Measurements from ENCODE around the gene AKAP13.

Gene AKAP13

GRCh38 chr15:85621094-85621493 lies 240.7 kb downstream of the AKAP13 start:
- no peak for DNase-seq (ENCODE audit: low read depth in 2 of 2)

GRCh38 chr15:85622221-85622831 lies 241.9 kb downstream of the AKAP13 start:
- no peak for DNase-seq (ENCODE audit: low read depth in 2 of 2)

- no peak for DNase-seq (ENCODE audit: low read depth in 2 of 2)
Observed at GRCh38 chr15:85623315-85624049, 243.1 kb downstream of the AKAP13 start.

DNA sequence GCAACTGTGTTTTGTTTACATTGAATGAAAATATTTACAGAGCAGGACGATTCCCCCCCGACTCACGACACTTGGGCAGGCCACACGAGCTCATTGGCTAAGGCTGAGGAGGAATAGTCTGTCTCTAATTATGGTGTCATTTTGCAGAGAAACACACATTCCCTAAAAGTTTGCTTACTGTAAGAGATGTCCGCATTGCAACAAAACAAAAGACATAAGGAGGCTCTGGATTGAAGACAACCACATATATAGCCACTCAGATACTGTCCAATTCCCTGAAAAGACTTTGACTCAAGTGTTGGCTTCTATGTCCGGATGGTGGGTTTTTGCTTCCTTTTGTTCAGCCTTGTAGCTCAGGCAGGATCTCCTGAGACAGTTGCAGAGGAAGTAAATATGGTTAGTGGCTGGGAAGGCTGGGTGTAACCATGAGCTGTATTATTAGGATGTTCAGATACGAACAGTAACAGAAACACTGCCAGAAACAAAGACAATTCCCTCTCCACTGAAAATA lies 243.9 kb downstream of the AKAP13 start:
- no peak for DNase-seq (ENCODE audit: low read depth in 2 of 2)

DNA sequence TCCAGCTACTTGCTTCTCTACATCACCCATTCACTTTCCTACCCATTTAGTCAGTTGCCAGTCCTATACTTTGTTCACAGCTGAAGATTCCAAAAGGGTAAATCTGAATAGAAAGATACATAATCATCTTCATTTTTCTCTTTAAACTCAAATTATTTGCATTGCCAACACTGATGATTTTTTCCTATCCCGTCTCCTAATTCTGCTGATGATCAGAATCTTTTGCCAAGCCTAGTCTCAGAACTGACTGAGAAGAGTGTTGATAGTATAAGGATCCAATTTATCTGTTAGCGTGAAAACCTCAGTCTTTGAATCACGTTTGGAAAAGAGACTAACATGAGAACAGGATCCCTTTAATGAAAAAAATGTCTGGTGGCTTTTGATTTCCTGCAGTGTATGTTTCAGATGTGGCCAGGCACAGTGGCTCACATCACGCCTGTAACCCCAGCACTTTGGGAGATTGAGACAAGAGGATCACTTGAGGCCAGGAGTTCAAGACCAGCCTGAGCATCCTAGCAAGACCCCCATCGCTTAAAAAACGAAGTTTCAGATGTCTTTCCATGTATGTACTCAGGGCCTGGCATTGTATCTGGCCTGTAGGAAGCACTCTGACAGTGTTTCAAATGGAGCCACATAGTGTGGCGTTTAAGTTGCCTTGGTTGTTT lies 244.9 kb downstream of the AKAP13 start:
- no peak for DNase-seq (ENCODE audit: low read depth in 2 of 2)

GRCh38 chr15:85625856-85626255 lies 245.5 kb downstream of the AKAP13 start:
- DNase-seq (ENCODE audit: low read depth in 2 of 2), result no peak

DNA sequence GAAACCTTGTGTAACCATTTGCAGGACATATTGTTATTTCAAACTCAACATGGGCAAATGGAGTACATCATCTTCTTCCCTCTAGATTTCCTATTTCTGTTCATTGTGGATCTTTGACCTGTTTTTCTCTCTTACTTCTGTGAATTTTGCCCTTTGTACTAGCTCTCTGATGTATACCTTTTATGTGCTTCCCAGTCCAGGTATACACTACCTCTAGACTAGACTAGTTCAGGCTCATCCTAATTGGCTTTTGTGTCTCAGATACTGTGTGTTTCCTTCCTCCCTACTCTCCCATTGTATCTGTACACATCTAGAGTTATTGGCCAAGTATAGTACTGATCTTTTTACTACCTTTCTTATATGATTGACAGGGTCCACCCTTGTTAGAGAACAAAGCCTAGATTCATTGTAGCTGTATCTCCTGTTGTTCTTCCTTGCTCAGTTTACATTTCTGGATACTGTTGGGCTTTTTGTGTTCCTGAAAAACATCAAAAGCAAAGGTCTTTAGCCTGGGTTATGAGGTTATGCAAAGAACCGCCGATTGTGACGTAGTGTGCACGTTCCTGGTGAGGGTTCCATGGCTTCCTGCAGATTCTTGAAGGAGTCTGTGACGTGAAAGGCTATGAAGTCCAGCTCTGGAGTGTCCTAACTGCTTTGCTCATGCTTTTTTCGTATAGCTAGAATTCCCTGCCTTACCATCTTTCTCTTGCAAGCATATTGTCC lies 247.0 kb downstream of the AKAP13 start:
- no peak for DNase-seq (ENCODE audit: low read depth in 2 of 2)

- no peak for DNase-seq (ENCODE audit: low read depth in 2 of 2)
Observed at GRCh38 chr15:85630311-85630710, 249.9 kb downstream of the AKAP13 start.

- no peak for DNase-seq (ENCODE audit: low read depth in 2 of 2)
Observed at GRCh38 chr15:85631018-85631417, 250.6 kb downstream of the AKAP13 start.

DNA sequence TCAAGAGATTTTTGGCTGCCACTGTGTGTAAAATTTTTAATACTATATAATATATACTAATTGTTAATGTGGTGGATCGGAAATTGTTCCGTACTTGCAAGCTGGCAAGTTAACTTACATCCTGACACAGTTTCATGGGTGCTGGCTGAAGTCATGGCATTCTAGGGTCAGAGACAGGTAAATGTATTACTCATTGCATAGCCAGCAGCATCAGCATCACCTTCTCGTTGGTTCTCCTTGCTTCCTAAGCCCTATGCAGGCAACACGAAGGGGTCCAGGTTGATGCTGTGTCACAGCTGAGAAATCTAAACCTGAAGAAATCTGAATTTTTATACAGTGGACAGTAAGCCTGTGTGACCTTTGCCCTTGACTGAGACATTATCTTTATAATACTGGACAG lies 251.6 kb downstream of the AKAP13 start:
- no peak for DNase-seq (ENCODE audit: low read depth in 2 of 2)

- DNase-seq (ENCODE audit: low read depth in 2 of 2), result no peak
Observed at GRCh38 chr15:85633859-85634258, 253.5 kb downstream of the AKAP13 start.

GRCh38 chr15:85636351-85636750 lies 255.9 kb downstream of the AKAP13 start:
- no peak for DNase-seq (ENCODE audit: low read depth in 2 of 2)

GRCh38 chr15:85639752-85640381 lies 259.5 kb downstream of the AKAP13 start:
- DNase-seq (ENCODE audit: low read depth in 2 of 2), result no peak

- DNase-seq (ENCODE audit: low read depth in 2 of 2), result no peak
Observed at GRCh38 chr15:85642065-85642692, 261.8 kb downstream of the AKAP13 start.

DNA sequence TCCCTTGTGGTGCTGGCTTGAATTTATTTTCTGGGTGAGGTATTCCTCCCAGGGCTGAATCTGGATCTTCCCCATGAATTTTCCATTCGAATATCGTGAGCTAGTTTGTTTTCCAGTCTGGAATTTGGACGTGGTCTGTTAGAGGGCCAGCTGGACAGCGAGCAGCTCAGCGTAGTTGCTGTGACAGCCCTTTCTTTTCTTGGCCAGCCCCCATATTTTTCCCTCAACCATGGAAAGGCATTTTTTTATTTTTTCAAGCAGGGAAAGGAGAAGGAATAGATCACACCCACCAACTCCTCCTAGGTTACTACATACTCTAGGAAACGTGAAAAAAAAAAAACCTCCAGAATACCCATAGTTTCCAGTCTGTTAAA lies 262.3 kb downstream of the AKAP13 start:
- no peak for DNase-seq (ENCODE audit: low read depth in 2 of 2)

DNA sequence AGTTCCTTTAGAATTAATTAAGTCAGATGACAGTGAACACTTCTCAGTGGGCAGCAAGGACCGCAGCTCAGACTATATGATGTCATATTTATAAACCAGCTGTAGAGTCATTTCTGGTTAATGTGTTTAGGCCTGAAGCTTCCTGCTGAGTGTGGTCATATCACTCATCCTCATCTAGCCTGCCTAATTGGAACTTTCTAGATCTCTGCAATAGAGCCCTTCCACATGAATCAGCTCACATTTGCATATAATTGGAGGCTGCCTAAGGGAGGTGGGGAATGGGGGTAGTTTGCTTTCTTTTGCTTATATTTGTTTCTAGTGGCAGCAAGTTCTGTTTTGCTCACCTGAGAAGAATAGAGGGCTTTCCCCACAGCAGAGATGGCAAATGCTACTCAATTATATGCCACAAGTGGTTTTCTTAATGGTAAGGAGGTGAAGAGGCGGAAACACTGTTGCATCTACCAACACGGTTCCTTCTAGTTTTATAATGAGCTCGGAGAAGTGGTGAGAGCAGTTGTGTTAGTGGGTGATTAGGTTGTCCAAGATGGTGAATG lies 266.2 kb downstream of the AKAP13 start:
- DNase-seq (ENCODE audit: low read depth in 2 of 2), result peak in 1 of 2 donors; percentile 11

- DNase-seq (ENCODE audit: low read depth in 2 of 2), result peak in 1 of 2 donors; percentile 35
Observed at GRCh38 chr15:85649372-85649771, 269.0 kb downstream of the AKAP13 start.

- DNase-seq (ENCODE audit: low read depth in 2 of 2), result no peak
Observed at GRCh38 chr15:85651548-85651947, 271.1 kb downstream of the AKAP13 start.

- no peak for DNase-seq (ENCODE audit: low read depth in 2 of 2)
Observed at GRCh38 chr15:85652457-85652856, 272.1 kb downstream of the AKAP13 start.

DNA sequence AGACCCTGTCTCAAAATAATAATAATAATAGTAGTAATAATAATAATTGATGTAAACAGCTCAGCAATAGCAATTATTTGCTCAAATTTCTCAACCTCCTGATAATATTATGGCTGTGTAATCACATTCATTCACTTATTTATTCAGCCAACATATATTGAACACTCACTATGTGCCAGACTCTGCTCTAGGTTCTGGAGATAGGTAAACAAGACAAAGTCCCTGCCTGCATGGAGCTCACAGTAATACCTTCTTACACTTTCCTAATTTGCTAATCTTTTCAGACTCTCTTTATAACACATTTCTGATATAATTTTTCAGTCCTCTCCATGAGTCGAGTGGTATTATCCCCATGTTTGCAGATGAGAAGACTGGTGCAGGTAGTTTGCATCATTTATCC lies 276.7 kb downstream of the AKAP13 start:
- DNase-seq (ENCODE audit: low read depth in 2 of 2), result no peak

- DNase-seq (ENCODE audit: low read depth in 2 of 2), result no peak
Observed at GRCh38 chr15:85658816-85659215, 278.4 kb downstream of the AKAP13 start.
